Choroid plexus epithelial cell (primary cell): ENCODE data around the gene SLC6A8.

ENCODE experiments used
- DNase-seq: peaks from one replicate; pipeline ENCODE4 v3.0.0-alpha.2; 2010; ENCODE audit warnings: low read depth
- H3K4me3 ChIP-seq: 2 replicates; pipeline ENCODE4 v1.5.1; 2011; ENCODE audit warnings: low read depth, mild to moderate bottlenecking, control low read depth, low read length, moderate library complexity
- TF ChIP-seq, protein P1 (sequence below): conservative IDR thresholded peaks from 2 replicates; pipeline ENCODE4 v1.5.1; 2011; ENCODE audit warnings: low read depth, mild to moderate bottlenecking, control low read depth, inconsistent platforms, low read length, moderate library complexity

SLC6A8 gene

DNA sequence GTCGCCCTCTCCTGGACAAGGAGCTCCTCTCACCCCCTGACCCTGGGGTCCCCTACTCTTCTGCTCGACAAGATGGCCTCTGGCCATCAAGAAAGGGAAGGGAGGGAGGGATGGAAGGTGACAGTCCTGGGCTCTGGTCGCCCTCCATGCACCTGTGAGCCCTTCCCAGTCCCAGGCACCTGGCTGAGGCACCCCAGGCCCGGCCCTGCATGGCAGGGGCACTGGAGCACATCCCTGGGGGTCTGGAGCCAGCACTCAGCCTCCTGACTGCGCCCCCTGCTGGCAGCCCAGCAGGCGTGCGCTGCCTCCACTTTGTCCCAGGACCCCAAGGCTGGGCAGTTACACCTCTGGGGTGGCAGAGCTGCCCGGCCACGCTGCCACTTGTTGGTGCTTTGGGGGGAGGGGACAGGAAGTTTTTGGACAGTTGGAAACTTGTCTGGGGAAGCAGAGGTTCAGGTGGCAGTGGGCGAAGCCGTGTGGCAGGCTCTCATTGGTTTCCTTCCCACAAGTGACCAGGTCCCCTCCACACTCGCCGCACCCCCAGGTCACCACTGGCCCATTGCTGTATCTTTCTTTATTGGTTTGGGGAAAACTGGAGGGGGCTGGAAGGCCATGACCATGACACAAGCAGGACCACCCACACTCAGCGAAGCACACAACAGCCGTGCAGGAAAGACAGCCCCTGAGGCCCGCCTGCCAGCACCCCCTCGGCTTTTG lies 18.4 kb upstream of the SLC6A8 start:
- no peak overlapping the region for H3K4me3 ChIP-seq
- TF ChIP-seq, protein P1, sequence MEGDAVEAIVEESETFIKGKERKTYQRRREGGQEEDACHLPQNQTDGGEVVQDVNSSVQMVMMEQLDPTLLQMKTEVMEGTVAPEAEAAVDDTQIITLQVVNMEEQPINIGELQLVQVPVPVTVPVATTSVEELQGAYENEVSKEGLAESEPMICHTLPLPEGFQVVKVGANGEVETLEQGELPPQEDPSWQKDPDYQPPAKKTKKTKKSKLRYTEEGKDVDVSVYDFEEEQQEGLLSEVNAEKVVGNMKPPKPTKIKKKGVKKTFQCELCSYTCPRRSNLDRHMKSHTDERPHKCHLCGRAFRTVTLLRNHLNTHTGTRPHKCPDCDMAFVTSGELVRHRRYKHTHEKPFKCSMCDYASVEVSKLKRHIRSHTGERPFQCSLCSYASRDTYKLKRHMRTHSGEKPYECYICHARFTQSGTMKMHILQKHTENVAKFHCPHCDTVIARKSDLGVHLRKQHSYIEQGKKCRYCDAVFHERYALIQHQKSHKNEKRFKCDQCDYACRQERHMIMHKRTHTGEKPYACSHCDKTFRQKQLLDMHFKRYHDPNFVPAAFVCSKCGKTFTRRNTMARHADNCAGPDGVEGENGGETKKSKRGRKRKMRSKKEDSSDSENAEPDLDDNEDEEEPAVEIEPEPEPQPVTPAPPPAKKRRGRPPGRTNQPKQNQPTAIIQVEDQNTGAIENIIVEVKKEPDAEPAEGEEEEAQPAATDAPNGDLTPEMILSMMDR, result peak; percentile 75
- DNase-seq, result peak; percentile 14

DNA sequence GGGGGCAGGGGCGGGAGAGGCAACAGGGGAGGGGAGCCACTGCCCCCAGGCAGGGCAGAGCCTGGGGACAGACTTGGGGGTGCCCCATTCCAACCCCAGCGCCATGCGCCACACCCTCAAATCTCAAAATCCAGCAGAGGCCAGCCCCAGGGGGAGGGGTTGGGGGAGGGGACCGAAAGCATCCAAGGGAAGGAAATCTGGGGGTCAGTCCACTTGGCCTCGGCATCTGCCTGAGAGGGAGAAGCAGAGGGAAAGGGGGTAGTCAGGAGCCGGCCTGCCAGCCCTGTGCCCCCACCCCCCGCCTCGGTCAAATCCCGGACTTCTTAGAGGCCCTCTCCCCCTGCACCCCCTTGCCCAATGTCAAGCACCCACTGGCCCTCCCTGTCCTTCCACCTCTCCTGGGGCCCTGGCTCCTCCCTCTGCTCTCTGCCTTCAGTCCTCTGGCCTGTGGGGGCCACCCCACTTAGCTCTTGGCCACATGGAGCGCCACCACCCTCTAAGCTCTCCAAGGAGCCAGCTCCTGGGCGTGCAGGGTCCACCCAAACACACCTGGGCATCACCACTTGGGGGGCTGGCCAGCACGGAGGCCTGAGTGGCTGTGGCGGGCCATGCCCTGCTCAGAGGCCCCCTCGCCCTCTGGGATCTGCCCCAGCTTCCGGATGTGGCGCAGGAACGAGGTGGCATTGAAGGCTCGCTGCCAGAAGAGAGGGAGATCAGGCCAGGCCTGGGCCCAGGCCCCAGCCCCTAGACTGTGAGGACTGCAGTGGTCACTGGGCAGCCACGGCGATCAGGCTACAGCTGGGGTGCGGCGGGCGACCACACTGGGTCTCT lies 17.6 kb upstream of the SLC6A8 start:
- H3K4me3 ChIP-seq, result no peak overlapping the region
- no peak for DNase-seq
- TF ChIP-seq, protein P1, result no peak

DNA sequence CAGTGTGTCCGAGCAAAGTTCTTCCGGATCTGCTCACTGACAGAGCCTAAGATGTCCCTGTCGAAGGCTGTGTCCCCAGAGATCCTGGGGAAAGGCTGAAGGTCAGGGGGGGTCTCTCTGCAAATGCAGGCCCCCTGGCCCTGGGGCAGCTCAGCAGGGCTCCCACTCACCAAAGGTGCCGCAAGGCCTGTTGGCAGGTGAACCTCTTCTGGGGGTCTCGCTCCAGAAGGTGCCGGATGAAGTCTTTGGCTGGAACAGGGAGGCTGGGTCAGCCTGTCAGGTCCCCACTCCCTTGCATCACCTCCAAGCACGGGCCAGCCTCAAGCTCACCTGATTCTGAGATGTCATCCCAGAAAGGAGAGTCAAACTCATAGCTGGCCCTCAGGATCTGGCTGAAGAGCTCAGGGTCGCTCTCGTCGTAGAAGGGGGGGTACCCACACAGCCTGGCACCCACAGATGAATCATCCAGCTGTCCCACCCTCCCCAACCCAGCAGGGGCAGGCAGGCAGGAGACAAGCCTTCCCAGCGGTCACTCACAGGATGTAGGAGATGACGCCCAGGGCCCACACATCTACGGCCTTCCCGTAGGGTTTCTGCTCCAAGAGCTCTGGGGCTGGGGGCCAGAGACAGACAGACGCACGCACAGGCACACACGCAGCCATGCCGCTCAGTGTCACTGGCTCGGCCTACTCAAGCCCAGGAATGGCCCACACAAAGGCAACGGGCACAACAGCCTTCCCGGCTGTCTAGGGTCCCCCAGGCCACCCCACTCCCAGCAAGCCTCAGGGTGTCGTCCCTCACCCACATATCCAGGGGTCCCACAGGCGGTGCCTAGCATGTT lies 16.8 kb upstream of the SLC6A8 start:
- TF ChIP-seq, protein P1, result no peak
- no peak for DNase-seq
- no peak overlapping the region for H3K4me3 ChIP-seq

DNA sequence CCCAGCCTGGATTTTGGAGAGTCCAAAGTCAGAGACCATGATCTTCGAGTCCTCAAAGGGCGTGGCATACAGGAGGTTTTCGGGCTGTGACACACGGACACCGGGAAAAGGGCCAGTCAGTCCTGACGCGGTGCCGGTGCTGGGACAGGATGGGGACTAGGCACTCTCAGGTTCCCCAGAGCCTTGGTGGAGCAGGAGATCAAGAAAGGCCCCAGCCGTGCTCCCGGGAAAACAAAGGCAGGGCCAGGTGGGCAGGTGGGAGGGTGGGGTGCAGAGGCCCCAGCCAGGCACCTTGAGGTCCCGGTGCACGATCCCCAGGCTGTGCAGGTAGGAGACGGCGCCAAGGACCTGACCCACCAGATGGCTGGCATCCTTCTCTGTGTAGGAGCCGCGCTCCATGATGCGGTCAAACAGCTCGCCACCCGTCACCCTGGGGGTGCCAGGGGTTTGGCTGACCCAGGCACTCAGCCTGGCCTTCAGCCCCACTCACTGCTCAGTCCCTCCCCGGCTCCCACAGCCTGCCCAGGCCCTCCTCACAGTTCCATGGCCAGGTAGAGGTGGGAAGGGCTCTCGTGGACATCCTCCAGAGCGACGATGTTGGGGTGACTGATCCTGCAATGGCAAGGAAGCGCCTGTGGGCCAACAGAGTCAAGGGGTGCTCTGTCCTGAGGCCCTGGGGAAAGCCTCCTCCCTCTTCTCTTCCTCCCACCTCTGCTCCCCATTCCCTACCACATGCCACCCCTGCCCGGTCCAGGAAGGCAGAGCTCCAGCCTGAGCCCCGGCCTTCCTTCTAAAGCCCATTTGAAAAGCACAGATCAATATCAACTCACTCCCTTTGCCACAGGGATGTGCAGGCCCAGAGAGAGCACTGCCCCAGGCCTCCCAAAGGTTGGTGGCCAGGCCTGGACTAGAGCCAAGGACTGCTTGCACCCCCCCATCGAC lies 15.9 kb upstream of the SLC6A8 start:
- TF ChIP-seq, protein P1, result no peak
- H3K4me3 ChIP-seq, result no peak overlapping the region
- DNase-seq, result no peak

DNA sequence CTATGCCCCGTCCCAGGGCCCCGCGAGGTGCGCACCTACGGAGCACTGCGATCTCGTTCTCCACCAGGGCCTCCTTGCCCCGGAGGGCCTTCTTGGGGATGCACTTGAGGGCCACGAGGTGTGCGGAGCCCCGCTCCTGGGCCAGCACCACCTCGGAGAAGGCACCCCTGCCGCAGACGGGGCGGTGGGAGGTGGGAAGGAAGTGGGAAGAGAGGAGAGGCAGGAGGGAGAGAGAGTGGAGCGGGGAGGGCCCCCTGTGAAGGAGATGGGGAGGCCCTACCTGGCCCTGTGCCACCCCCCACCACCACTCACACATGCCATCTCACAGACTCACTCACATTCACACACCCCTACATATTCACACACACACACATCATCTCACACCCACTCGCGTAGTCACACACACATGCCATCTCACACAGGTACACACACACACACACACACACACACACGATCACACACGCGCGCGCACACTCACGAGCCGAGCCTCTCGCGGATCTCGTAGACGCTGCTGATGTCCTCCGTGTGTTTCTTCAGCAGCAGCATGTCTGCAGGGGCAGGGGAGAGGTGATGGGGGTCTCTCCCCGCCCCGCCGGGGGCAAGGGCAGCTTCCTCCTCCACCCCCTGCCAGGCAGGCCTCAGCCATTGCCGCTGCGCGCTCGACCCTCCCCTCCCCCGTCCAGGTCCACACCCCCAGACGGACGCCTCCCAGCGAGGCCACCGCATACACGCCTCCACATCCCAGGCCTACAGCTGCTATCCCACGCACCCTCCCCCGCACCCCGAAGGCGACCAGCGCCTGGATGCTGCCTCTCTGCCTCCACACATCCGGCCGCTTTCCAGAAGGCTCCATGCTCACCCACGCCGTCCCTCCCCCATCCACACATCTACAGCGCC lies 14.9 kb upstream of the SLC6A8 start:
- TF ChIP-seq, protein P1, result no peak
- no peak overlapping the region for H3K4me3 ChIP-seq
- DNase-seq, result no peak
